ENCODE measurements around the gene BCAS4. TPM values are rescaled to one million over a fixed set of nuclear protein-coding genes. Genes with fewer than 3 reads are reported as not detected.

Gene BCAS4
- total and polyA plus RNA-seq, 2 donors (not counting 1 experiment from before 2014, with no cell fraction given), result 14.1 to 33.7 TPM

DNA sequence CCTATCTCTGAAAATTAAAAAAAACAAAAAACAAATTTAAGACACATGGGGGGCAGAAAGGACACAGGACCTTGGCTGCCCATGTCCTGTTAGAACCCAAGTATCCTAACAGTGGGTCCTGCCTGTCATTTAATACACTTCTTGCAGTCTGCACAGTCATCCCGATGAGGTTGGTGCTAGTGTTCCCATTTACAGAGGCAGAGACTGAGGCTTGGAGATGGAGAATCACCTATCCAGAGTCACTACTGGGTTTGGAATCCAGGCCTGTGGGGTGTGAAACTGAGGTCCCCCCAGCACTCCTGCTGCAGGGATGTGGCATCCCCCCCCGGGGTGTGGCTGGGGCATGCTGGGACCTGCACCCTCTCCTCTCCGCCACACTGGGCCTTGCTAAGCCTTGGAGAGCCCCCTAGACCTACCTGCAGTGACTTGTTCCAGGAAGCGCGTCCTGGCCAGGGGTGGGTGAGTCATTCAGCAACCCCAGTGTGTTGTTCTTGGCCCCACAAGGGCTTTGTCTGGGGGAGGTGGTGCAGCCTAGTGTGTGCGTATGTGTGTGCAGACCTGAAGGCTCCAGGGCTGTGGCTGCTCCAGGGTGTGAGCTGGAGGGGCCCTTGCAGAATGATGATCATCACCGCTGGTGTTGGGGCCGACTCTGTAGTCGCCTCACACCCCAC, 49.7 kb downstream of the BCAS4 start:
- Histone ChIP-seq H3K36me3 (ENCODE audit: control insufficient read depth, insufficient read depth, low read length) (no peaks in the 10 kb centered on the region), H3K4me2 (ENCODE audit: extremely low read depth, insufficient read depth, low read length) (no peak overlapping the region), H2AFZ (ENCODE audit: low read length) (no peak overlapping the region), H3K27me3 (ENCODE audit: control insufficient read depth, insufficient read depth, low read length) (no peaks in the 10 kb centered on the region), H4K20me1 (ENCODE audit: control insufficient read depth, extremely low read depth, insufficient read depth, low read length) (no peaks in the 10 kb centered on the region), H3K4me3 (replicated peaks in 1 of 4; ENCODE audit: control extremely low read depth in 1 of 4, insufficient read depth in 1 of 4, low read depth in 3 of 4, low read length in 4 of 4) (no peak overlapping the region), H3K9ac (ENCODE audit: insufficient read depth, low read length) (no peak overlapping the region), H3K4me1 (ENCODE audit: control insufficient read depth, extremely low read depth, insufficient read depth, low read length) (peaks cover 5% of the 10 kb centered on the region), H3K9me3 (ENCODE audit: control insufficient read depth, insufficient read depth, low read depth, low read length) (no peaks in the 10 kb centered on the region), H3K27ac (ENCODE audit: insufficient read depth, low read length) (no peak overlapping the region), H3K79me2 (ENCODE audit: control insufficient read depth, insufficient read depth, low read length) (no peaks in the 10 kb centered on the region)
- DNase-seq (ENCODE audit: low read depth in 2 of 2), result peak; percentile 55 to 97
- TF ChIP-seq EZH2 (IDR thresholded peaks at IDR 0.05; ENCODE audit: low read length, missing control alignments), result no peak
- TF ChIP-seq, protein P1, sequence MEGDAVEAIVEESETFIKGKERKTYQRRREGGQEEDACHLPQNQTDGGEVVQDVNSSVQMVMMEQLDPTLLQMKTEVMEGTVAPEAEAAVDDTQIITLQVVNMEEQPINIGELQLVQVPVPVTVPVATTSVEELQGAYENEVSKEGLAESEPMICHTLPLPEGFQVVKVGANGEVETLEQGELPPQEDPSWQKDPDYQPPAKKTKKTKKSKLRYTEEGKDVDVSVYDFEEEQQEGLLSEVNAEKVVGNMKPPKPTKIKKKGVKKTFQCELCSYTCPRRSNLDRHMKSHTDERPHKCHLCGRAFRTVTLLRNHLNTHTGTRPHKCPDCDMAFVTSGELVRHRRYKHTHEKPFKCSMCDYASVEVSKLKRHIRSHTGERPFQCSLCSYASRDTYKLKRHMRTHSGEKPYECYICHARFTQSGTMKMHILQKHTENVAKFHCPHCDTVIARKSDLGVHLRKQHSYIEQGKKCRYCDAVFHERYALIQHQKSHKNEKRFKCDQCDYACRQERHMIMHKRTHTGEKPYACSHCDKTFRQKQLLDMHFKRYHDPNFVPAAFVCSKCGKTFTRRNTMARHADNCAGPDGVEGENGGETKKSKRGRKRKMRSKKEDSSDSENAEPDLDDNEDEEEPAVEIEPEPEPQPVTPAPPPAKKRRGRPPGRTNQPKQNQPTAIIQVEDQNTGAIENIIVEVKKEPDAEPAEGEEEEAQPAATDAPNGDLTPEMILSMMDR (conservative IDR thresholded peaks at IDR 0.05 in 1 of 2, IDR thresholded peaks at IDR 0.05 in 1 of 2; ENCODE audit: low read depth in 1 of 2, low read length in 2 of 2), result no peak

DNA sequence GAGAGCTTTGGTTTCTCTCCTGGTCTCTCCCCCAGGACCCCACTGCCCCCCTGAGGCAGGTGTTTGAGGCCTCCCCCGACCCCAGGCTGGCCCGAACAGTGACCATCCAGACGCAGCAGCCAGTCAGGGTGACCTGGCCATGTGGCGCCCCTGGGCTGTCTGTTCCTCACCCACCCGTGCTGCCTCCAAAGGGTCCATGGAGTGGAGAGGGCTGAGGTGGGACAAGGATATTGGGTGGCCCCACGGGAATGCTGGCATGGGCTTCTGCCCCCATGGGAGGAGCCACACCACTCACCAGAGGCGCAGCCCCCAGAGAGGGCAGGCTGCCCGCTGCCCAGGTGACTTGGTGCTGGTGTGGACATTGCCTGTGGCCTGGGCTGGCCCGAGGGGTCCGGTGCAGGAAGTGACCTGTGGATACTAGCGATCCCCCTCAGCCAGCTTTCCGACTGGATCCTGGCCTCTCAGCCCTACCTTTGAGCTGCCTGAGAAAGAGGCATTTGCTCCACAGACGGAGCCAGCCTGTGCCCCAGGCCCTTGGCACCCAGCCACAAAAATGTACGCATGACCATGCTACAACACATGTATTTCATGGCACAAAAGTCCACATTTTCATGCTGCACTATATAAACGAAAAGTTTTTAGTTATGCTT, 50.8 kb downstream of the BCAS4 start:
- Histone ChIP-seq H3K9ac (ENCODE audit: insufficient read depth, low read length) (no peak overlapping the region), H3K79me2 (ENCODE audit: control insufficient read depth, insufficient read depth, low read length) (no peaks in the 10 kb centered on the region), H3K36me3 (ENCODE audit: control insufficient read depth, insufficient read depth, low read length) (no peaks in the 10 kb centered on the region), H2AFZ (ENCODE audit: low read length) (no peak overlapping the region), H3K4me3 (replicated peaks in 1 of 4; ENCODE audit: control extremely low read depth in 1 of 4, insufficient read depth in 1 of 4, low read depth in 3 of 4, low read length in 4 of 4) (no peak overlapping the region), H3K27me3 (ENCODE audit: control insufficient read depth, insufficient read depth, low read length) (no peaks in the 10 kb centered on the region), H3K9me3 (ENCODE audit: control insufficient read depth, insufficient read depth, low read depth, low read length) (no peaks in the 10 kb centered on the region), H4K20me1 (ENCODE audit: control insufficient read depth, extremely low read depth, insufficient read depth, low read length) (no peaks in the 10 kb centered on the region), H3K4me1 (ENCODE audit: control insufficient read depth, extremely low read depth, insufficient read depth, low read length) (peaks cover 5% of the 10 kb centered on the region), H3K27ac (ENCODE audit: insufficient read depth, low read length) (no peak overlapping the region), H3K4me2 (ENCODE audit: extremely low read depth, insufficient read depth, low read length) (no peak overlapping the region)
- no peak for TF ChIP-seq EZH2 (IDR thresholded peaks at IDR 0.05; ENCODE audit: low read length, missing control alignments)
- TF ChIP-seq, protein P1 (conservative IDR thresholded peaks at IDR 0.05 in 1 of 2, IDR thresholded peaks at IDR 0.05 in 1 of 2; ENCODE audit: low read depth in 1 of 2, low read length in 2 of 2), result no peak
- DNase-seq (ENCODE audit: low read depth in 2 of 2), result no peak

GRCh38 chr20:50848341-50848808, 53.5 kb downstream of the BCAS4 start:
- Histone ChIP-seq H3K9ac (ENCODE audit: insufficient read depth, low read length) (no peak overlapping the region), H3K36me3 (ENCODE audit: control insufficient read depth, insufficient read depth, low read length) (no peaks in the 10 kb centered on the region), H4K20me1 (ENCODE audit: control insufficient read depth, extremely low read depth, insufficient read depth, low read length) (no peaks in the 10 kb centered on the region), H3K4me3 (replicated peaks in 1 of 4; ENCODE audit: control extremely low read depth in 1 of 4, insufficient read depth in 1 of 4, low read depth in 3 of 4, low read length in 4 of 4) (no peak overlapping the region), H3K79me2 (ENCODE audit: control insufficient read depth, insufficient read depth, low read length) (no peaks in the 10 kb centered on the region), H3K4me1 (ENCODE audit: control insufficient read depth, extremely low read depth, insufficient read depth, low read length) (peaks cover 5% of the 10 kb centered on the region), H3K27me3 (ENCODE audit: control insufficient read depth, insufficient read depth, low read length) (no peaks in the 10 kb centered on the region), H2AFZ (ENCODE audit: low read length) (no peak overlapping the region), H3K4me2 (ENCODE audit: extremely low read depth, insufficient read depth, low read length) (no peak overlapping the region), H3K9me3 (ENCODE audit: control insufficient read depth, insufficient read depth, low read depth, low read length) (no peaks in the 10 kb centered on the region), H3K27ac (ENCODE audit: insufficient read depth, low read length) (no peak overlapping the region)
- peak in 1 of 2 donors; percentile 33 for DNase-seq (ENCODE audit: low read depth in 2 of 2)
- TF ChIP-seq, protein P1 (conservative IDR thresholded peaks at IDR 0.05 in 1 of 2, IDR thresholded peaks at IDR 0.05 in 1 of 2; ENCODE audit: low read depth in 1 of 2, low read length in 2 of 2), result no peak
- TF ChIP-seq EZH2 (IDR thresholded peaks at IDR 0.05; ENCODE audit: low read length, missing control alignments), result no peak

Measured in fibroblast of lung (primary cell).